HL-60 (cell line): Measurements from ENCODE around the gene RANBP3.
A peak's percentile ranks its signal among the peaks of the same experiment; 100 is the strongest.

Source experiments
- DNase-seq, 2 experiments: peaks; one replicate each; pipeline ENCODE4 v3.0.0-alpha.2; 2010 to 2020; ENCODE audit warnings: low read depth in 1 of 2, low spot score in 1 of 2
- H3K27ac ChIP-seq: fragments of 250-450 bp; sonication (Bioruptor Pico); replicated peaks from 2 replicates; pipeline ENCODE4 v1.5.1; 2020; ENCODE audit warnings: mild to moderate bottlenecking, moderate library complexity
- H3K27me3 ChIP-seq: fragments of 250-450 bp; sonication (Bioruptor Pico); 2 replicates; pipeline ENCODE4 v1.5.1; 2021; ENCODE audit warnings: mild to moderate bottlenecking, moderate library complexity; ENCODE audit not compliant: insufficient read depth, poor library complexity, severe bottlenecking
- H3K4me3 ChIP-seq: replicated peaks from 2 replicates; pipeline ENCODE4 v1.5.1; 2011; ENCODE audit warnings: mild to moderate bottlenecking, control low read depth, low read length; ENCODE audit not compliant: insufficient read depth
- CTCF ChIP-seq: IDR thresholded peaks from one replicate; pipeline ENCODE4 v1.5.1; 2011; ENCODE audit warnings: low read length, control low read depth, inconsistent platforms; ENCODE audit not compliant: insufficient read depth
- GABPA ChIP-seq: IDR thresholded peaks from 2 replicates; pipeline ENCODE4 v1.6.1; 2012; ENCODE audit warnings: low read depth
- POLR2AphosphoS5 ChIP-seq: IDR thresholded peaks from 2 replicates; pipeline ENCODE4 v1.6.1; 2012; ENCODE audit warnings: low read depth
- REST ChIP-seq: IDR thresholded peaks from 2 replicates; pipeline ENCODE4 v1.6.1; 2012; ENCODE audit warnings: low read depth; ENCODE audit not compliant: insufficient replicate concordance
- SPI1 ChIP-seq: IDR thresholded peaks from 2 replicates; pipeline ENCODE4 v1.6.1; 2012; ENCODE audit warnings: low read depth, mild to moderate bottlenecking, borderline replicate concordance

Gene RANBP3

GRCh38 chr19:5977222-5977784 lies 637 bp downstream of the RANBP3 start:
- Histone ChIP-seq H3K27me3 (no peaks in the 10 kb centered on the region), H3K4me3 (peak overlapping the region; percentile 98), H3K27ac (peak overlapping the region; percentile 87)
- no peak for DNase-seq
- no peak for TF ChIP-seq GABPA
- no peak for TF ChIP-seq POLR2AphosphoS5
- TF ChIP-seq SPI1: no peak
- no peak for TF ChIP-seq REST
- TF ChIP-seq CTCF: no peak

GRCh38 chr19:5976768-5977167 lies 1.2 kb downstream of the RANBP3 start:
- H3K27ac ChIP-seq: peak overlapping the region; percentile 87
- H3K27me3 ChIP-seq: no peaks in the 10 kb centered on the region
- no peak for DNase-seq
- peak overlapping the region; percentile 98 for H3K4me3 ChIP-seq
- no peak for TF ChIP-seq CTCF
- no peak for TF ChIP-seq REST
- TF ChIP-seq GABPA: no peak
- TF ChIP-seq POLR2AphosphoS5: no peak
- no peak for TF ChIP-seq SPI1

- Histone ChIP-seq H3K27me3 (no peaks in the 10 kb centered on the region), H3K27ac (no peak overlapping the region), H3K4me3 (no peak overlapping the region)
- TF ChIP-seq POLR2AphosphoS5: no peak
- no peak for TF ChIP-seq SPI1
- TF ChIP-seq CTCF: no peak
- TF ChIP-seq GABPA: no peak
- TF ChIP-seq REST: no peak
- DNase-seq: no peak
Observed at GRCh38 chr19:5975388-5975728, 2.6 kb downstream of the RANBP3 start.
